Activated naive CD4-positive, alpha-beta T cell treated with anti-CD3 and anti-CD28 coated beads, Interleukin-2, amount 50 U/mL, for 24 hours (primary cell): ENCODE measurements around the gene MAP4.
A peak's percentile ranks its signal among the peaks of the same experiment; 100 is the strongest.
"Not testable (repeated sequence)": the region's sequence is repeated elsewhere in the genome, so short reads cannot be mapped to it uniquely, and the experiment has no call there.

Experiments
- H3K27ac Mint-ChIP-seq: one replicate; pipeline ENCODE4 v1.8.0; 2021; ENCODE audit warnings: mild to moderate bottlenecking, mixed read lengths
- H3K27me3 Mint-ChIP-seq: one replicate; pipeline ENCODE4 v1.8.0; 2021; ENCODE audit warnings: mixed read lengths
- H3K36me3 Mint-ChIP-seq: one replicate; pipeline ENCODE4 v1.8.0; 2021; ENCODE audit warnings: mixed read lengths
- H3K4me1 Mint-ChIP-seq: one replicate; pipeline ENCODE4 v1.8.0; 2021; ENCODE audit warnings: mixed read lengths
- H3K4me3 Mint-ChIP-seq: one replicate; pipeline ENCODE4 v1.8.0; 2021; ENCODE audit warnings: mild to moderate bottlenecking, mixed read lengths
- H3K9me3 Mint-ChIP-seq: one replicate; pipeline ENCODE4 v1.8.0; 2021; ENCODE audit warnings: mixed read lengths

Gene MAP4

GRCh38 chr3:48024401-48024800 is 8.2 kb upstream of the MAP4 start:
- no peak overlapping the region for H3K27ac Mint-ChIP-seq
- H3K4me3 Mint-ChIP-seq, result no peak overlapping the region
- no peaks in the 10 kb centered on the region for H3K27me3 Mint-ChIP-seq
- H3K4me1 Mint-ChIP-seq, result peaks cover 10% of the 10 kb centered on the region
- peaks cover 3% of the 10 kb centered on the region for H3K36me3 Mint-ChIP-seq
- H3K9me3 Mint-ChIP-seq, result no peaks in the 10 kb centered on the region

DNA sequence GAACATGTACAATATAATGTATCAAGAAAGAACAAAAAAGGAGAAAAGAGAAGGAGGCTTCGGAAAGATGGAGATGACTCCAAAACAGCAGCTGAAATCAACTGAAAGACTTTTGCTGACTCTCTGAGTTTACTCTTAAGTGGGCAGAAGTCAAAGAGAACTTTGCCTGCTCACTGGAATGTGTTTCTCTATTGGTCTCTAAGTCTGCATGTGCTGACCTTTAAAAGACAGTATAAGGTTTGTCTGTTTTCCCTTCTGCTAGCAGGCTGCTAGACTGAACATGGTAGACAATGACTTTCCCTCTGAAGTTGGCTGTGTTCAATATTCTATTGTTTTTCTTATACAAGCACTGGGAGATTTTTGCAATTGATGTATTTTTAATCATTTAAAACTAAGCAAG is 7.2 kb upstream of the MAP4 start:
- Mint-ChIP-seq H3K36me3 (peaks cover 3% of the 10 kb centered on the region), H3K4me3 (no peak overlapping the region), H3K9me3 (no peaks in the 10 kb centered on the region), H3K27ac (no peak overlapping the region), H3K4me1 (peaks cover 10% of the 10 kb centered on the region), H3K27me3 (no peaks in the 10 kb centered on the region)

DNA sequence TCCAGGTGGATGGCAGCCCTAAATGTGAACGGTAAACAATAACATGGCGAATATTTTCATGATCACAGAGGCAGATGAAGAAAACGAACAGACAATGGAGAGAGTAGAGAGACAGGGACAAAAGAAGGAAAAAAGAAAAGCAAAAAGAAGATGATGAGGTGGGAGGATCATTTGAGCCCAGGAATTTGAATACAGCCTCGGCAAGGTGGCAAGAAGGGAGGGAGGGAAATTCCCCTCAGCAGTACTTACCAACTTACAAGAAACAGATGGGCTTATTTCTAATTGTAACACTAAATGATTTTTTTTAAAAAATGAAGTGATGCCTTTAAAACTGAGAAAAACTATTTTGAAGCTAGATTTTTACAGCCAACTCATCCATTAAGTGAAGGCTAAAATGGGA is 6.0 kb upstream of the MAP4 start:
- no peak overlapping the region for H3K4me3 Mint-ChIP-seq
- peaks cover 15% of the 10 kb centered on the region for H3K4me1 Mint-ChIP-seq
- peaks cover 4% of the 10 kb centered on the region for H3K36me3 Mint-ChIP-seq
- H3K27ac Mint-ChIP-seq, result peak overlapping the region; percentile 19
- H3K9me3 Mint-ChIP-seq, result no peaks in the 10 kb centered on the region
- no peaks in the 10 kb centered on the region for H3K27me3 Mint-ChIP-seq

GRCh38 chr3:48018841-48019240 is 2.6 kb upstream of the MAP4 start:
- Mint-ChIP-seq H3K27ac (no peak overlapping the region), H3K36me3 (peaks cover 4% of the 10 kb centered on the region), H3K4me1 (peaks cover 37% of the 10 kb centered on the region)

GRCh38 chr3:48015431-48016180 is 610 bp downstream of the MAP4 start:
- no peak overlapping the region for H3K4me3 Mint-ChIP-seq
- no peaks in the 10 kb centered on the region for H3K9me3 Mint-ChIP-seq
- H3K27ac Mint-ChIP-seq, result no peak overlapping the region
- H3K27me3 Mint-ChIP-seq, result no peaks in the 10 kb centered on the region
- peaks cover 3% of the 10 kb centered on the region for H3K36me3 Mint-ChIP-seq
- peaks cover 53% of the 10 kb centered on the region for H3K4me1 Mint-ChIP-seq

More at GRCh38 chr3:48018841-48019240, 2.6 kb upstream of the MAP4 start:
- Mint-ChIP-seq H3K27me3 (no peaks in the 10 kb centered on the region), H3K9me3 (no peaks in the 10 kb centered on the region), H3K4me3 (no peak overlapping the region)

DNA sequence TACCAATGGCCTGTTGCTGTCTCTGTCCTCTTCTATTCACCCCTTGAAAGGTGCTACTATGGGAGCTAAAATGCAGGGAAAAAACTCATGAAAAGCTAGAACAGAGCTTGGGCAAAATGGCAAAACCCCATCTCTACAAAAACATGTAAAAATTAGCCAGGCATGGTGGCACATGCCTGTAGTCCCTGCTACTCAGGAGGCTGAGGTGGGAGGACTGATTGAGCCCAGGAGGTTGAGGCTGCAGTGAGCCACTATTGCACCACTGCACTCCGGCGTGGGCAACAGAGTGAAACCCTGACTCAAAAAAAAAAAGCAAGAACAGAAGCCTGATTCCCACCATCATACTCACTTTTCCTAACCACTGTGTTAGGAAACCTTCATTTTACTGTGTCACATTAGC is 1.9 kb downstream of the MAP4 start:
- H3K9me3 Mint-ChIP-seq, result no peaks in the 10 kb centered on the region
- peaks cover 5% of the 10 kb centered on the region for H3K36me3 Mint-ChIP-seq
- no peaks in the 10 kb centered on the region for H3K27me3 Mint-ChIP-seq
- H3K4me3 Mint-ChIP-seq, result no peak overlapping the region
- peaks cover 53% of the 10 kb centered on the region for H3K4me1 Mint-ChIP-seq
- no peak overlapping the region for H3K27ac Mint-ChIP-seq

- H3K36me3 Mint-ChIP-seq, result peaks cover 5% of the 10 kb centered on the region
- no peak overlapping the region for H3K4me3 Mint-ChIP-seq
- peaks cover 53% of the 10 kb centered on the region for H3K4me1 Mint-ChIP-seq
- no peak overlapping the region for H3K27ac Mint-ChIP-seq
- H3K27me3 Mint-ChIP-seq, result no peaks in the 10 kb centered on the region
- H3K9me3 Mint-ChIP-seq, result no peaks in the 10 kb centered on the region
Measured at GRCh38 chr3:48013288-48013980, 2.8 kb downstream of the MAP4 start.

- H3K36me3 Mint-ChIP-seq, result peaks cover 4% of the 10 kb centered on the region
- H3K27ac Mint-ChIP-seq, result no peak overlapping the region
- no peaks in the 10 kb centered on the region for H3K27me3 Mint-ChIP-seq
- no peaks in the 10 kb centered on the region for H3K9me3 Mint-ChIP-seq
- H3K4me1 Mint-ChIP-seq, result peaks cover 51% of the 10 kb centered on the region
- no peak overlapping the region for H3K4me3 Mint-ChIP-seq
Measured at GRCh38 chr3:48012659-48013058, 3.6 kb downstream of the MAP4 start.

DNA sequence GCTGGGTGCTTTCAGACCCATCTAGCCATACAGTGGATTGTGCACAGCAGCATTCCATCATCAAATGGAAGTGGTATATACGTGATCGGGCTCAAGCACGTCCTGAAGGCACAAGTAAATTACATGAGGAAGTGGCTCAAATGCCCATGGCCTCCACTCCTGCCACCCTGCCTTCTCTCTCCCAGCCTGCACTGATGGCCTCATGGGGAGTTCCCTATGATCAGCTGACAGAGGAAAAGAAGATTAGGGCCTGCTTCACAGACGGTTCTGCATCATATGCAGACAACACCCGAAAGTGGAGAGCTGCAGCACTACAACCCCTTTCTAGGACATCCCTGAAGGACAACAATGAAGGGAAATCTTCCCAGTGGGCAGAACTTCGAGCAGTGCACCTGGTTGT is 8.2 kb downstream of the MAP4 start:
- H3K4me3 Mint-ChIP-seq, H3K27me3 Mint-ChIP-seq, H3K36me3 Mint-ChIP-seq, H3K27ac Mint-ChIP-seq, H3K9me3 Mint-ChIP-seq, H3K4me1 Mint-ChIP-seq: not testable (repeated sequence)

GRCh38 chr3:48007361-48007760 is 8.9 kb downstream of the MAP4 start:
- not testable (repeated sequence) for H3K4me1 Mint-ChIP-seq

DNA sequence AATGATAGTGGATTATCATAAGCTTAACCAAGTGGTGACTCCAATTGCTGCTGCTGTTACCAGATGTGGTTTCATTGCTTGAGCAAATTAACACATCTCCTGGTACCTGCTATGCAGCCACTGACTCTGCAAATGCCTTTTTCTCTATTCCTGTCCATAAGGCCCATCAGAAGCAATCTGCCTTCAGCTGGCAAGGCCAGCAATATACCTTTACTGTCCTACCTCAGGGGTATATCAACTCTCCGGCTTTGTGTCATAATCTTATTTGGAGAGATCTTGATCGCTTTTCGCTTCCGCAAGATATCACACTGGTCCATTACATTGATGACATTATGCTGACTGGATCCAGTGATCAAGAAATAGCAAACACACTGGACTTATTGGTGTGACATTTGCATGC is 9.4 kb downstream of the MAP4 start:
- not testable (repeated sequence) for H3K36me3 Mint-ChIP-seq, H3K9me3 Mint-ChIP-seq, H3K27ac Mint-ChIP-seq, H3K27me3 Mint-ChIP-seq, H3K4me3 Mint-ChIP-seq, H3K4me1 Mint-ChIP-seq

More at GRCh38 chr3:48007361-48007760, 8.9 kb downstream of the MAP4 start:
- not testable (repeated sequence) for H3K9me3 Mint-ChIP-seq, H3K27me3 Mint-ChIP-seq, H3K36me3 Mint-ChIP-seq, H3K27ac Mint-ChIP-seq, H3K4me3 Mint-ChIP-seq

GRCh38 chr3:48004694-48005093 is 11.5 kb downstream of the MAP4 start:
- H3K27me3 Mint-ChIP-seq, result no peaks in the 10 kb centered on the region
- no peaks in the 10 kb centered on the region for H3K4me1 Mint-ChIP-seq
- H3K27ac Mint-ChIP-seq, result no peak overlapping the region
- no peaks in the 10 kb centered on the region for H3K9me3 Mint-ChIP-seq
- no peak overlapping the region for H3K4me3 Mint-ChIP-seq
- H3K36me3 Mint-ChIP-seq, result no peaks in the 10 kb centered on the region

DNA sequence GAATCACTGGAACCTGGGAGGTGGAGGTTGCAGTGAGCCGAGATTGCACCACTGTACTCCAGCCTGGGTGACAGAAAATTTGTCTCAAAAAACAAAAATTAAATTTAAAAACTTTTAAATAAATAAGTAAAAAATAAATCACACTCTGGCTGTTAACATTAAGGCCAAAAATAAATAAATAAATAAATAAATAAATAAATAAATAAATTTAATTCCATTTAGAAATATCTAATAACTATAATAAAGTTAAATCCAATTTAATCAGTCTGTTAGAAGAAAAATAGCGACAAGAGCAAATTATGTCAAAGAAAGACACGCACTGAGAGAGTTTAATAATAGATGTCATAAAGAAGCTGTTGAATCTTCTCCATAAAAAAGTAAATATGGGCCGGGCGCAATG is 13.4 kb downstream of the MAP4 start:
- Mint-ChIP-seq H3K36me3 (peaks cover 2% of the 10 kb centered on the region), H3K9me3 (no peaks in the 10 kb centered on the region), H3K27ac (no peak overlapping the region), H3K4me3 (no peak overlapping the region), H3K4me1 (no peaks in the 10 kb centered on the region), H3K27me3 (no peaks in the 10 kb centered on the region)

- H3K36me3 Mint-ChIP-seq, result peaks cover 4% of the 10 kb centered on the region
- H3K4me1 Mint-ChIP-seq, result peaks cover under 1% of the 10 kb centered on the region
- no peaks in the 10 kb centered on the region for H3K9me3 Mint-ChIP-seq
- no peaks in the 10 kb centered on the region for H3K27me3 Mint-ChIP-seq
- H3K27ac Mint-ChIP-seq, result no peak overlapping the region
- H3K4me3 Mint-ChIP-seq, result no peak overlapping the region
Measured at GRCh38 chr3:48001991-48002390, 14.2 kb downstream of the MAP4 start.

DNA sequence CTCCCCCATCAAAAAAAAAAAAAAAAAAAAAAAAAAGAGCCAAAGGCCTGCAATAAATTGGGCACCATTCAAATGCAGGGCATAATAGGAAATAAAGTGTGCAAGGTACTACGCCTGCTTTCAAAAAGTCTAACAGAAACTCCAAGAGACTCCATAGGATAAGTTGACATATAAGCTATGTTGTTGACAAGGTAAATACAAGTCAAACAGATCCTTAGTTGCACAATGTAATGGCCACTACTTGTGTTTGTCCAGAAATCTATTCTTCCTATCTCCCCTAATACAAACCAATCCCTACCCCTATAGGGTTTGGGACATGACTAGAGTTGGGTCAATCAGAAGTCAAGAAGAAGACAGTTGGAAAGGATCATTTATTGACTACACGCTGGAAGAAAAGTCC is 16.0 kb downstream of the MAP4 start:
- Mint-ChIP-seq H3K4me3 (no peak overlapping the region), H3K4me1 (peaks cover 5% of the 10 kb centered on the region), H3K27ac (no peak overlapping the region), H3K36me3 (peaks cover 6% of the 10 kb centered on the region), H3K27me3 (no peaks in the 10 kb centered on the region), H3K9me3 (no peaks in the 10 kb centered on the region)

GRCh38 chr3:47996440-47996839 is 19.8 kb downstream of the MAP4 start:
- H3K36me3 Mint-ChIP-seq, result peaks cover 8% of the 10 kb centered on the region
- no peak overlapping the region for H3K27ac Mint-ChIP-seq
- peaks cover 5% of the 10 kb centered on the region for H3K4me1 Mint-ChIP-seq
- no peaks in the 10 kb centered on the region for H3K9me3 Mint-ChIP-seq
- no peak overlapping the region for H3K4me3 Mint-ChIP-seq
- H3K27me3 Mint-ChIP-seq, result no peaks in the 10 kb centered on the region
